Adrenal gland (tissue), 12 donors: ENCODE measurements around the gene RPS15. TPM values are rescaled to one million over a fixed set of nuclear protein-coding genes. Genes with fewer than 3 reads are reported as not detected.

ENCODE experiments used
- DNase-seq, 7 donors: peaks; one replicate each; pipeline ENCODE4 v3.0.0-alpha.2; 2019 to 2020
- H3K27ac ChIP-seq, 5 donors: fragments of 200-600 bp; sonication (generic) in 4 of 5; 1 replicate in 3 of 5; 2 replicates in 2 of 5; pipeline versions ENCODE4 v1.5.1 to v1.8.0; 2016 to 2020; ENCODE audit warnings: mild to moderate bottlenecking in 1 of 5
- H3K27me3 ChIP-seq: fragments of 200-600 bp; 2 replicates; pipeline ENCODE4 v1.8.0; 2021
- H3K36me3 ChIP-seq, 2 donors: fragments of 200-600 bp; replicated peaks in 1 of 2; 1 replicate in 1 of 2; 2 replicates in 1 of 2; pipeline versions ENCODE4 v1.5.1 to v1.8.0; 2018 to 2022
- H3K4me1 ChIP-seq, 2 donors: fragments of 200-600 bp; replicated peaks in 1 of 2; 1 replicate in 1 of 2; 2 replicates in 1 of 2; pipeline versions ENCODE4 v1.5.1 to v1.8.0; 2018 to 2021
- H3K4me3 ChIP-seq, 4 donors: fragments of 200-600 bp; sonication (generic) in 3 of 4; one replicate each; pipeline ENCODE4 v1.5.1; 2016 to 2018
- H3K9me3 ChIP-seq, 3 donors: fragments of 200-600 bp; sonication (generic) in 1 of 3; replicated peaks in 1 of 3; 1 replicate in 2 of 3; 2 replicates in 1 of 3; pipeline versions ENCODE4 v1.5.1 to v1.8.0; 2016 to 2021
- CTCF ChIP-seq, 6 experiments: fragments of 450-650 bp in 4 of 6; fragments of 200-600 bp in 2 of 6; sonication (generic) in 1 of 6; IDR thresholded peaks; 1 replicate in 5 of 6; 2 replicates in 1 of 6; pipeline versions ENCODE4 v1.5.1 to v1.8.0; 2016 to 2021; ENCODE audit warnings: antibody characterized with exemption in 6 of 6, mild to moderate bottlenecking in 2 of 6, moderate library complexity in 1 of 6
- POLR2A ChIP-seq, 2 donors: fragments of 450-650 bp; IDR thresholded peaks; one replicate each; pipeline ENCODE4 v1.6.1; 2017; ENCODE audit warnings: antibody characterized with exemption in 2 of 2, mild to moderate bottlenecking in 2 of 2, moderate library complexity in 1 of 2
- WGBS, 4 donors: extraction: QIAGEN DNeasy Blood & Tissue Kit in 2 of 4; methylation state at CpG; one replicate each; pipeline versions ENCODE4 v1.1.5 to v1.1.7; 2013 to 2017; 5-methylcytosine and 5-hydroxymethylcytosine counted together
- intact Hi-C, 2 donors: fragments of 100-400 bp; cut with DNase I; formaldehyde crosslinking; loops; one replicate each; pipeline versions ENCODE4 v1.14.1 to v1.15.0; 2022 to 2023
- polyA plus RNA-seq, 3 donors: library from polyadenylated mRNA; stranded (reverse); fragments of 200-250 nt in 2 of 3; fragments of 350-450 nt in 1 of 3; fragmentation: Illumina TruSeq in 1 of 3; extraction: RNeasy Lipid Tissue Mini Kit (QIAGEN cat#74804) in 1 of 3; gene quantifications; one replicate each; pipeline ENCODE4 v1.2.3, GENCODE V29; 2013 to 2014
- total RNA-seq, 9 donors: library from RNA; depleted of rRNA in 4 of 9; stranded (reverse); fragments of >200 nt in 4 of 9; fragments of 120-200 nt in 1 of 9; fragmentation: NEBNext Ultra II Directional in 1 of 9; extraction: Animal tissue kit (Norgen Biotek cat#: 25700) in 1 of 9; gene quantifications; one replicate each; pipeline versions ENCODE4 v1.1.0 to v1.2.4, GENCODE V29; 2013 to 2023
- donor health status: healthy with polysubstance abuse.
- donor health status: Bipolar disorder and iron deficiency.
- donor health status: DM: yes; HTN: yes; CAD: no.
- donor health status: DM: no; HTN: no; CAD: no.
- donor health status: DM: no; HTN: no; CAD: no.
- donor health status: DM: yes; HTN: yes; CAD: no.

The RPS15 gene
- total and polyA plus RNA-seq, 12 donors: 471 to 4,071 (median 1,829) TPM

GRCh38 chr19:1423436-1424191, 14.6 kb upstream of the RPS15 start:
- no peak for TF ChIP-seq POLR2A (IDR thresholded peaks at IDR 0.05)
- no peak for TF ChIP-seq CTCF (IDR thresholded peaks at IDR 0.05)
- no peak for DNase-seq
- peaks cover 0 to 73% of the 10 kb centered on the region in 2 donors for H3K36me3 ChIP-seq
- WGBS, 4 donors: 84 to 89% (median 87%) methylated on average over 27 to 40 of the region's 40 CpGs
- no peaks in the 10 kb centered on the region for H3K9me3 ChIP-seq
- no peak overlapping the region for H3K4me3 ChIP-seq
- peak overlapping the region in 1 of 5 donors; percentile 55 for H3K27ac ChIP-seq
- peaks cover under 1 to 29% of the 10 kb centered on the region in 2 donors for H3K4me1 ChIP-seq
- H3K27me3 ChIP-seq: no peaks in the 10 kb centered on the region
- intact Hi-C loops: no loop called here

GRCh38 chr19:1424192-1424955, 13.8 kb upstream of the RPS15 start:
- no peak for DNase-seq
- H3K36me3 ChIP-seq: peaks cover 0 to 73% of the 10 kb centered on the region in 2 donors
- 82 to 87% (median 84%) methylated on average over 34 to 41 of the region's 42 CpGs for WGBS, 4 donors
- H3K4me3 ChIP-seq: no peak overlapping the region
- no peak for TF ChIP-seq POLR2A (IDR thresholded peaks at IDR 0.05)
- no peak for TF ChIP-seq CTCF (IDR thresholded peaks at IDR 0.05)
- H3K27ac ChIP-seq: peak overlapping the region in 2 of 5 donors; percentile 55 to 68
- H3K9me3 ChIP-seq: no peaks in the 10 kb centered on the region
- intact Hi-C loops: no loop called here
- H3K27me3 ChIP-seq: no peaks in the 10 kb centered on the region
- peaks cover 8 to 35% of the 10 kb centered on the region in 2 donors for H3K4me1 ChIP-seq

- Histone ChIP-seq H3K27ac (peak overlapping the region in 3 of 5 donors; percentile 20 to 71 (median 68)), H3K9me3 (no peaks in the 10 kb centered on the region), H3K27me3 (no peaks in the 10 kb centered on the region), H3K4me3 (no peak overlapping the region), H3K4me1 (peaks cover 8 to 41% of the 10 kb centered on the region in 2 donors), H3K36me3 (peaks cover 0 to 78% of the 10 kb centered on the region in 2 donors)
- 49 to 81% (median 61%) methylated on average over 19 to 33 of the region's 33 CpGs for WGBS, 4 donors
- TF ChIP-seq CTCF (IDR thresholded peaks at IDR 0.05) (no peak), POLR2A (IDR thresholded peaks at IDR 0.05) (peak in 1 of 2 donors; percentile 62)
- intact Hi-C loops: no loop called here
- DNase-seq: peak; percentile 66 to 92 (median 78)
Measured at GRCh38 chr19:1425102-1425837, 12.9 kb upstream of the RPS15 start.

GRCh38 chr19:1425902-1426301, 12.3 kb upstream of the RPS15 start:
- Histone ChIP-seq H3K27me3 (no peaks in the 10 kb centered on the region), H3K27ac (peak overlapping the region in 2 of 5 donors; percentile 68 to 71), H3K4me1 (peaks cover 8 to 41% of the 10 kb centered on the region in 2 donors), H3K4me3 (no peak overlapping the region), H3K9me3 (no peaks in the 10 kb centered on the region), H3K36me3 (peaks cover 0 to 78% of the 10 kb centered on the region in 2 donors)
- TF ChIP-seq POLR2A (IDR thresholded peaks at IDR 0.05) (no peak), CTCF (IDR thresholded peaks at IDR 0.05) (no peak)
- WGBS, 4 donors: 81 to 92% (median 84%) methylated on average over 9 to 14 of the region's 14 CpGs
- intact Hi-C loops: no loop called here
- no peak for DNase-seq
